WTC11 (cell line): ENCODE data around the gene FAM3B. TPM values are rescaled to one million over a fixed set of nuclear protein-coding genes. Genes with fewer than 3 reads are reported as not detected.

Experiments
- ATAC-seq: fragments of 200-7000 bp; cut with Tn5 transposase; 2 replicates; pipeline ENCODE4 v1.10.0; 2021; ENCODE audit warnings: mild to moderate bottlenecking, moderate library complexity
- CTCF ChIA-PET: fragments of 300-600 bp; sonication (Branson Sonifier 250); formaldehyde crosslinking; loops from one replicate; lab custom pipeline; 2021; ENCODE audit warnings: antibody characterized with exemption; lab: Charles Lee
- POLR2A ChIA-PET: fragments of 350-600 bp; sonication (Branson Sonifier 250); formaldehyde crosslinking; loops from one replicate; lab custom pipeline; 2021; ENCODE audit warnings: antibody characterized with exemption; lab: Charles Lee
- DNase-seq: peaks from one replicate; pipeline ENCODE4 v3.0.0; 2021; ENCODE audit warnings: low spot score
- H3K27ac Mint-ChIP-seq: 2 replicates; pipeline ENCODE4 v1.8.0; 2021; ENCODE audit warnings: mixed read lengths
- H3K27me3 Mint-ChIP-seq: 2 replicates; pipeline ENCODE4 v1.8.0; 2021; ENCODE audit warnings: low read depth, mild to moderate bottlenecking, moderate library complexity, mixed read lengths
- H3K36me3 Mint-ChIP-seq: 2 replicates; pipeline ENCODE4 v1.8.0; 2021; ENCODE audit warnings: mixed read lengths
- H3K4me1 Mint-ChIP-seq: 2 replicates; pipeline ENCODE4 v1.8.0; 2022; ENCODE audit warnings: mixed read lengths
- H3K4me3 Mint-ChIP-seq: 2 replicates; pipeline ENCODE4 v1.8.0; 2021; ENCODE audit warnings: mild to moderate bottlenecking, moderate library complexity, mixed read lengths
- H3K9me3 Mint-ChIP-seq: 2 replicates; pipeline ENCODE4 v1.8.0; 2021; ENCODE audit warnings: mixed read lengths
- ARID4B ChIP-seq: sonication (generic); formaldehyde crosslinking; IDR thresholded peaks from 2 replicates; pipeline ENCODE4 v1.8.0; 2023; ENCODE audit warnings: missing genetic modification reagents, mild to moderate bottlenecking, borderline replicate concordance
- ATF3 ChIP-seq: sonication (generic); formaldehyde crosslinking; conservative IDR thresholded peaks from 2 replicates; pipeline ENCODE4 v1.8.1; 2022; ENCODE audit warnings: mild to moderate bottlenecking, missing genetic modification reagents
- ATF6 ChIP-seq: sonication (generic); formaldehyde crosslinking; IDR thresholded peaks from 2 replicates; pipeline ENCODE4 v1.8.1; 2023; ENCODE audit warnings: mild to moderate bottlenecking, missing genetic modification reagents
- CREM ChIP-seq: sonication (generic); formaldehyde crosslinking; IDR thresholded peaks from 2 replicates; pipeline ENCODE4 v1.8.1; 2022; ENCODE audit warnings: mild to moderate bottlenecking, missing genetic modification reagents, moderate library complexity
- EMX1 ChIP-seq: fragments of 250-450 bp; sonication (Bioruptor Pico); IDR thresholded peaks from 2 replicates; pipeline ENCODE4 v1.8.0; 2021; ENCODE audit warnings: mild to moderate bottlenecking
- ESRRA ChIP-seq: sonication (generic); formaldehyde crosslinking; IDR thresholded peaks from 2 replicates; pipeline ENCODE4 v1.8.1; 2022; ENCODE audit warnings: mild to moderate bottlenecking, missing genetic modification reagents, borderline replicate concordance
- GTF2I ChIP-seq: fragments of 250-450 bp; sonication (Bioruptor Pico); conservative IDR thresholded peaks from 2 replicates; pipeline ENCODE4 v1.4.0; 2021; ENCODE audit warnings: mild to moderate bottlenecking
- KAT7 ChIP-seq: sonication (generic); formaldehyde crosslinking; IDR thresholded peaks from 2 replicates; pipeline ENCODE4 v1.8.1; 2023; ENCODE audit warnings: missing genetic modification reagents, mild to moderate bottlenecking, borderline replicate concordance
- MAX ChIP-seq: sonication (generic); formaldehyde crosslinking; IDR thresholded peaks from 2 replicates; pipeline ENCODE4 v1.8.0; 2022; ENCODE audit warnings: mild to moderate bottlenecking, missing genetic modification reagents
- TEAD1 ChIP-seq: sonication (generic); formaldehyde crosslinking; IDR thresholded peaks from 2 replicates; pipeline ENCODE4 v1.8.0; 2022; ENCODE audit warnings: mild to moderate bottlenecking, missing genetic modification reagents
- TP53 ChIP-seq: sonication (generic); formaldehyde crosslinking; IDR thresholded peaks from 2 replicates; pipeline ENCODE4 v1.8.1; 2023; ENCODE audit warnings: mild to moderate bottlenecking, missing genetic modification reagents
- ZNF219 ChIP-seq: sonication (generic); formaldehyde crosslinking; IDR thresholded peaks from 2 replicates; pipeline ENCODE4 v1.8.0; 2023; ENCODE audit warnings: missing genetic modification reagents, mild to moderate bottlenecking, borderline replicate concordance
- ZNF423 ChIP-seq: fragments of 250-450 bp; sonication (Bioruptor Pico); IDR thresholded peaks from 2 replicates; pipeline ENCODE4 v2.1.2; 2022; ENCODE audit warnings: mild to moderate bottlenecking, moderate library complexity
- total RNA-seq: library from RNA; stranded (reverse); gene quantifications from 3 replicates; pipeline ENCODE4 v1.2.3, GENCODE V29; 2021

The FAM3B gene
- total RNA-seq, 1 experiment from 2014 or later: 1.4 TPM

- TF ChIP-seq ARID4B (CRISPR knock-in tag) (no peak), TP53 (CRISPR knock-in tag) (no peak), ZNF423 (CRISPR knock-in tag) (no peak), EMX1 (CRISPR knock-in tag) (no peak), ZNF219 (CRISPR knock-in tag) (no peak), CREM (CRISPR knock-in tag) (no peak), TEAD1 (CRISPR knock-in tag) (no peak), GTF2I (no peak)
- peaks cover under 1% of the 10 kb centered on the region for H3K9me3 Mint-ChIP-seq
- ChIA-PET CTCF (interaction anchor here (1.0 kb wide), 1 partner anchor 12 kb away, joined by 3 read pairs; no protein-coding TSS in a partner anchor), POLR2A (no interaction called here)
- no peaks in the 10 kb centered on the region for H3K36me3 Mint-ChIP-seq
- DNase-seq (no peak), ATAC-seq (no peak)
- H3K27me3 Mint-ChIP-seq: no peaks in the 10 kb centered on the region; the same call in 1 of the 2 replicates
- no peak overlapping the region for H3K27ac Mint-ChIP-seq
- no peak overlapping the region for H3K4me3 Mint-ChIP-seq
- peaks cover 16% of the 10 kb centered on the region for H3K4me1 Mint-ChIP-seq
These were observed 82.7 kb downstream of the FAM3B start for GRCh38 chr21:41399246-41399800.

- POLR2A ChIA-PET: no interaction called here
- no peak overlapping the region for H3K4me3 Mint-ChIP-seq
- no peak overlapping the region for H3K27ac Mint-ChIP-seq
- no peaks in the 10 kb centered on the region for H3K27me3 Mint-ChIP-seq
- DNase-seq (no peak), ATAC-seq (no peak)
- no peaks in the 10 kb centered on the region for H3K9me3 Mint-ChIP-seq
- TF ChIP-seq KAT7: no peak
- TF ChIP-seq ATF6 (CRISPR knock-in tag): no peak
- TF ChIP-seq ATF3: no peak
- TF ChIP-seq ARID4B (CRISPR knock-in tag): no peak
- TF ChIP-seq ESRRA (CRISPR knock-in tag): no peak
- TF ChIP-seq MAX (CRISPR knock-in tag): no peak
- no peak for TF ChIP-seq EMX1 (CRISPR knock-in tag)
- TF ChIP-seq TP53 (CRISPR knock-in tag): no peak
- H3K36me3 Mint-ChIP-seq: no peaks in the 10 kb centered on the region
- peaks cover 4% of the 10 kb centered on the region for H3K4me1 Mint-ChIP-seq
- CTCF ChIA-PET: interaction anchor here (1.3 to 1.5 kb wide), 2 partner anchors 9 to 33 kb away, joined by 4 to 8 read pairs; no protein-coding TSS in a partner anchor
These were observed 85.6 kb downstream of the FAM3B start for GRCh38 chr21:41402231-41402630.
